ENCODE results near the gene RUNDC3A. TPM values are rescaled to one million over a fixed set of nuclear protein-coding genes. Genes with fewer than 3 reads are reported as not detected.
A peak's percentile ranks its signal among the peaks of the same experiment; 100 is the strongest.

RUNDC3A gene
- total RNA-seq, result under 1 TPM in 1 of 2 experiments, not detected in 1; 0.17 TPM

DNA sequence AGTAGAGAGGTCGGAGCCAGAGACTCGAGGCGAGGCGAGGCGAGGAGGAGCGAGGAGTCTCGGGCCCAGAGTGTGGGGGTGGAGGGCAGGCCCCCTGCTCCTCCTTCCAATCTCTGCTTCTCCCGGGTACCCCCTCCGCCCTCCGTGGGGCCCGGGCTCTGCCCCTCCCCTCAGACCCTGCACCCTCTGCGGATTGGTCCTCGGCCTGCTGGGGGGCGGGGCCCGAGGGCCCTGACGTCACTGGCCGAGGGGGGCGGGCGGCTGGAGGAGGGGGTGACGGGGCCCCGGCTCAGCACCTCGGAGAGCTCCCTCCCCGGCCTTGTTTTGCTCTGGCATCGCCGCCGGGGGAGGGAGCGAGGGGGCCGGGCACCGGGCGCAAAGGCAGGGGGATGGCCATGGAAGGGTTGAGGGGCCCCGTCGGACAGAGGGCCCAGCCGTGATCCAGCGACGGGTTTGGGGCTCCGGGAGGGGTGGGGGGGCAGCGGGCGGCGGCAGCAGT, at the start of gene RUNDC3A:
Gene RUNDC3A (plus strand): TSS at position 282 of the 499 bp plus-strand sequence. CDS start 232 bp downstream, outside the sequence.
- no peaks in the 10 kb centered on the region for H3K9me3 Mint-ChIP-seq
- no peak within 1 kb of the TSS for H3K27ac Mint-ChIP-seq
- CTCF ChIA-PET, result interaction anchor here (0.9 to 2.5 kb wide), 3 partner anchors 22 to 98 kb away, joined by 3 to 7 read pairs (median 4); no protein-coding TSS in a partner anchor
- intact Hi-C loops (cut with micrococcal nuclease), result no loop called here
- no peaks in the 10 kb centered on the region for H3K36me3 Mint-ChIP-seq (ENCODE audit: low read depth)
- peaks cover 19% of the 10 kb centered on the region for H3K27me3 Mint-ChIP-seq (ENCODE audit: low read depth)
- peak; percentile 84 for DNase-seq
- H3K4me3 Mint-ChIP-seq, result peak within 1 kb of the TSS; percentile 21
- H3K4me1 Mint-ChIP-seq (ENCODE audit: low read depth), result peaks cover 19% of the 10 kb centered on the region

DNA sequence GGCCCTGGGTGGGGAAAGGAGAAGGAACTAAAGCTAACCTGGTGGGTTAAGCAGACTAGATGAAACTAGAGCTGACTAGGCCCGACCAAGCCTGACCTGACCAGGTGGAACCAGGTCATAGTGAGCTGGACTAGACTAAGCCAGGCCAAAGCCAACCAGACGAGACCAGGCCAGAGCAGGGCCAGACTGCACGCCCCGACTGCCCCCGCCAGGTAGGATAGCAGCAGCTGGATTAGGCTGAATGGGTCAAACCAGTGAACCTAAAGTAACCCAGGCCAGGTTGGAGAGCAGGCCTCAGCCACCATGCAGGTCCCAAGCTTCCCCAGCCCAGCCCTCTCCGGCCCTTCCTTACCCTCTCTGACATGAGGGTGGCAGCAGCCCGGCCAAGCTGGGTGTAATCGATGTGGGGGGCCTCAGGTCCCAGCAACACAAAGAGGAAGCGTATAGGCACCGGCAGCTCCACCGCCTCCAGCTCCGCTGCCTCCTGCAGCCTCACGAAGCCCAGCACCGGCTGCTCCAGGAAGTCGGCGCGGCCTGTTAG, 49.5 kb upstream of the RUNDC3A start:
- CTCF ChIA-PET, result interaction anchor here (0.5 to 0.9 kb wide), 3 partner anchors 14 to 380 kb away, joined by 3 to 5 read pairs (median 4); no protein-coding TSS in a partner anchor
- H3K27me3 Mint-ChIP-seq (ENCODE audit: low read depth), result no peaks in the 10 kb centered on the region
- H3K4me1 Mint-ChIP-seq (ENCODE audit: low read depth), result no peaks in the 10 kb centered on the region
- H3K36me3 Mint-ChIP-seq (ENCODE audit: low read depth), result no peaks in the 10 kb centered on the region
- intact Hi-C loops (cut with micrococcal nuclease), result no loop called here
- H3K4me3 Mint-ChIP-seq, result no peak overlapping the region
- no peak for DNase-seq
- H3K27ac Mint-ChIP-seq, result no peak overlapping the region
- no peaks in the 10 kb centered on the region for H3K9me3 Mint-ChIP-seq

DNA sequence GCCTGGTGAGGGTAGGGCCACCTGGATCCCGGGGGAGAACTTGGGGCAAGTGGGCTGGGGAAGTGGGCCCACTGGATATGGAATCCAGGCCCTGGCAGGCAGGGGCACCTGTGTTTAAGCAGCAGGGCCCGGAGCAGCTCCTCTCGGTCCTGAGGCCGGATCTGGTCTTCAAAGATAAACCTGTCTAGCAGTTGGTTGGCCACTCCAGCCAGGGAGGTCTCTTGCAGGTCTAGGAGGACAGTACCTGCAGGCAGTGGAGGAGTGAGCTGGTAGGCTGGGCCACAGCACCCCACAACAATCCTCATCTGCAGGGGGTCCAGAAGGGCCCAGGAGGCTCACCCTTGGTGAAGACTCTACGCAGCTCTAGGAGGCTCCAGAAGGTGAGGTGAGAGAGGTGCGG, 48.1 kb upstream of the RUNDC3A start:
- CTCF ChIA-PET, result no interaction called here
- intact Hi-C loops (cut with micrococcal nuclease), result no loop called here

DNA sequence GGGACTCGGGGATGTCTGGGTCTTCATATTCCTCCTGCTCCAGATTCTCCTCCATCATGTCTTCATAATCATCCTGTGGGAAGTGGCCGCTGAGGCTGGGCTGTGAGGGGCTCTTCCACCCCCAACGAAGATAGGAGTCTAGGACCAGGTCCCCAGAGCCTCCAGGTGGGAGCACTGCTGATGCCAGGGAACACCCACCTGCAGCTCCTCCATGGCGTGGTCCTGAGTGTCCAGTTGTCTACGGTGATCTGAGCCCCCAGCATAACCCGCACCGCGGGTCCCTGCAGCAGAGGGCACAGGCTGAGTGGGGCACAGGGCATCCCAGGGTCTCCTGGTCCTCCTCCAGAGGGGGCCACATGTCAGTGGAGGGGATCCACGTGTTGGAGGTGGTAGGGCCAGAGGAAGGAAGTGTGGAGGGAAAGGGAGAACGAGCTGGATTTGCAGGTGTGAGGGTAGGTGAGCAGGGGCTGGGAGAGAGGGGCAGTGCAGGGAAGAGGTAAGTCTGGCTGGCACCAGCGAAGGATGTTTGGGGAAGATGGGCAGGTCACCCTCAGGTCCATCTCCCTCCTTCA, 45.7 kb upstream of the RUNDC3A start:
- intact Hi-C loops (cut with micrococcal nuclease), result no loop called here
- CTCF ChIA-PET, result no interaction called here
- no peak overlapping the region for H3K4me3 Mint-ChIP-seq
- H3K36me3 Mint-ChIP-seq (ENCODE audit: low read depth), result no peaks in the 10 kb centered on the region
- DNase-seq, result no peak
- no peaks in the 10 kb centered on the region for H3K27me3 Mint-ChIP-seq (ENCODE audit: low read depth)
- H3K27ac Mint-ChIP-seq, result no peak overlapping the region
- no peaks in the 10 kb centered on the region for H3K9me3 Mint-ChIP-seq
- no peaks in the 10 kb centered on the region for H3K4me1 Mint-ChIP-seq (ENCODE audit: low read depth)

More for the DNA sequence above, 48.1 kb upstream of the RUNDC3A start:
- Mint-ChIP-seq H3K4me1 (ENCODE audit: low read depth) (no peaks in the 10 kb centered on the region), H3K9me3 (no peaks in the 10 kb centered on the region), H3K27me3 (ENCODE audit: low read depth) (no peaks in the 10 kb centered on the region), H3K4me3 (no peak overlapping the region), H3K27ac (no peak overlapping the region), H3K36me3 (ENCODE audit: low read depth) (no peaks in the 10 kb centered on the region)
- DNase-seq, result no peak

DNA sequence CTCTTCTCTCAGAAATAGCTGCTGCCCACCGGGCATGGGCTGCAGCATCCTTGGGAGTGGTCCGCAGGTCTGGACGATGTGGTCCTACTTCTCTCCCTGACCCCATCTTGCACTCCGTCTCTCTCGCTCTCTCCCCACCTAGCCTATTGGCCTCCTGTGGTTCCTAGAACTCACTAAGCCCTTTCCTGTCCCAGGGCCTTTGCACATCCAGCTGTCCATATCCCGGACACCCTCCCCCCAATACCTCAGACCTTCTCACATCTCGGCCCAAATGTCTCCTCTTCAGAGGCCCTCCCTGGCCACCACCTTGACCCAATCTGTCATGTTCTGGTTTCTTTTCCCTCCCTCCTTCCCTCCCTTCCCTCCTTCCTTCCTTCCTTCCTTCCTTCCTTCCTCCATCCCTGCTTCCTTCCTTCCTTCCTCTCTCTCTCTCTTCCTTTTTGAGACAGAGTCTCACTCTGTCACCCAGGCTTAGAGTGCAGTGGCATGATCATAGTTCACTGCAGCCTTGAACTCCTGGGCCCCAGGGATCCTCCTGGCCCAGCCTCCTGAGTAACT, 45.0 kb upstream of the RUNDC3A start:
- Mint-ChIP-seq H3K9me3 (no peaks in the 10 kb centered on the region), H3K27me3 (ENCODE audit: low read depth) (no peaks in the 10 kb centered on the region), H3K36me3 (ENCODE audit: low read depth) (no peaks in the 10 kb centered on the region), H3K27ac (no peak overlapping the region), H3K4me3 (no peak overlapping the region), H3K4me1 (ENCODE audit: low read depth) (no peaks in the 10 kb centered on the region)
- DNase-seq, result no peak
- intact Hi-C loops (cut with micrococcal nuclease), result no loop called here
- CTCF ChIA-PET, result no interaction called here

DNA sequence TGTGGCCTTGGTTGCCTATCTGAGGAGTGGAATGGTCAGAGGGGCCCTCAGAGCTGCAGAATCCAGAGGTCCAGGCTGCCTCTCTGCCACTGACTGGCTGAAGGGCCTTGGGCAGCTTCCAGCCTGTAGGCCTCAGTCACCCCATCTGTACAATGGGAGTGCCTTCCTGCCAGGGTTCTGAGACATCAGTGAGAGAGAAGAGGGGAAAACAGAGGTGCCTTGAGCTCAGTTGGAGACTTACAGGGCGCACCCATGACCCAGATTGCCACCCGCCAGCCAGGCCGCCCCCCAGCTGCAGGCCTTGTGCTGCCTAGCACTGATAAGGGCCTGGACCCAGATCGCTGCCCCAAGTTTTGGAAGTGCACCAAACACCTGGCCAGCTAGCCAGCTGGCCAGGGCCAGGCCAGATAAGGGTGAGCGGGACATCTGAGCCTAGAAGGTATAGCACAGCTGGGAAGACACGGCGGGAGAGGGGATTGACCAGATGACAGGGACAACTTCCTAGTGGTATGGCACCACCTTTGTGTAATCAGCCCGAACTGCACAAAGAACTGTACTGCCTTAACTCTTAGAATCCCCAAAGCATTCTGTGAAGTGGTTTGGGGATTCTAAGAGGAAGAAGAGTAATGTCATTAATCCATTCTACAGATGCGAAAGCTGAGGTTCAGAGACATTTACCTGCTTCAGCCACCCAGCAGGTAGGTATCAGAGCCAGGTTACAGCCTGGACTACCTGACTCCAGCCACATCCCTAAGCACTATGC, 41.8 kb upstream of the RUNDC3A start:
- H3K9me3 Mint-ChIP-seq, result no peaks in the 10 kb centered on the region
- H3K4me3 Mint-ChIP-seq, result no peak overlapping the region
- no peak for DNase-seq
- H3K27me3 Mint-ChIP-seq (ENCODE audit: low read depth), result no peaks in the 10 kb centered on the region
- H3K4me1 Mint-ChIP-seq (ENCODE audit: low read depth), result no peaks in the 10 kb centered on the region
- CTCF ChIA-PET, result interaction anchor here (0.7 kb wide), 1 partner anchor 62 kb away, joined by 3 read pairs; no protein-coding TSS in a partner anchor
- intact Hi-C loops (cut with micrococcal nuclease), result no loop called here
- H3K27ac Mint-ChIP-seq, result no peak overlapping the region
- no peaks in the 10 kb centered on the region for H3K36me3 Mint-ChIP-seq (ENCODE audit: low read depth)

DNA sequence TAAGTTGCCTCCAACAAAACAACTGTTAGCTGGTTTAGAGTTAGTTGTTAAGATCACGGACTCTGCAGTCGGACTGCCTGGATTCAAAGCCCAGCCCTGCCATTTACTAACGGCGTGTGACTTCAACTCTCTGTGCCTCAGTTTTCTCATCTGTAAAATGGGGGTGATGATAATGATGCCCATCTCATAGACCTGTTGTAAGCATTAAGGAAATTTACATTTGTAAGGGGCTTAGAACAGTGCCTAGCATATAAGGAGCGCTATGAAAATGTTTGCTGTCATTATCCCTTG, 41.3 kb upstream of the RUNDC3A start:
- no peaks in the 10 kb centered on the region for H3K36me3 Mint-ChIP-seq (ENCODE audit: low read depth)
- H3K27me3 Mint-ChIP-seq (ENCODE audit: low read depth), result no peaks in the 10 kb centered on the region
- CTCF ChIA-PET, result no interaction called here
- H3K4me1 Mint-ChIP-seq (ENCODE audit: low read depth), result no peaks in the 10 kb centered on the region
- no peaks in the 10 kb centered on the region for H3K9me3 Mint-ChIP-seq
- H3K4me3 Mint-ChIP-seq, result no peak overlapping the region
- intact Hi-C loops (cut with micrococcal nuclease), result no loop called here
- no peak overlapping the region for H3K27ac Mint-ChIP-seq
- DNase-seq, result no peak

DNA sequence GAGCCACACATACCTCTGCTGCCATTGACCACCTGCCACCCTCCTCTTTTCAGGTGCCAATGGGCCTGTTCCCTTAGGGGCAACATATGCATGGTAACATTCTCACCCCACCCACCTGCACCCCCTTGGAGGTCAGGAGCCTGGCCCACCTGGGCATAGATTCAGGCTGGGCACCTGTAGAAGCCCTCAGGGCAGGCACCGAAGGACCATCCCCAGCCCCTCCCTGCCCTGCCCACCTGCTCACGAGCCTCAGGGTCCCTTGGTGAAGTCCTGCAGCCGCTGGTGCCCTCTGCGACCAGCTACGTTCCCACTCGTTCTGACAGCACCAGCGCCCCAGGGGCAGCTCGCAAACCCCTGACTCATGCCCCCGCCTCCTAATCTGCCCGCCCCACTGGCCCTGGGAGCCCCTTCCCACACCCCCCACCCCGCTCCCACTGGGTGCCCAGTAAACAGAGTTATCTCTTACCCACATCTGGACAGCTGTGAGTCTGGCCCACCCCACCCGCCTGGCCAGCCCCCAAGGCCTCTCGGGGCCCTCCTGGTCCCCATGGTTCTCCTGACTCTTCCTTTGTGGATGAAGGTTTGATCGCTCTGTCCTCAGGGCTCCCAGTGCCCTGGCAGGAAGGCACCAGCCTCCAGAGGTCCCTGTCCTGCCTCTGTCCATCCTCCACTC, 40.4 kb upstream of the RUNDC3A start, which contains the start of gene SLC4A1:
Gene SLC4A1 (minus strand): TSS at position 318 of the 673 bp plus-strand sequence. CDS start 5,269 bp downstream, outside the sequence.
- intact Hi-C loops (cut with micrococcal nuclease), result no loop called here

DNA sequence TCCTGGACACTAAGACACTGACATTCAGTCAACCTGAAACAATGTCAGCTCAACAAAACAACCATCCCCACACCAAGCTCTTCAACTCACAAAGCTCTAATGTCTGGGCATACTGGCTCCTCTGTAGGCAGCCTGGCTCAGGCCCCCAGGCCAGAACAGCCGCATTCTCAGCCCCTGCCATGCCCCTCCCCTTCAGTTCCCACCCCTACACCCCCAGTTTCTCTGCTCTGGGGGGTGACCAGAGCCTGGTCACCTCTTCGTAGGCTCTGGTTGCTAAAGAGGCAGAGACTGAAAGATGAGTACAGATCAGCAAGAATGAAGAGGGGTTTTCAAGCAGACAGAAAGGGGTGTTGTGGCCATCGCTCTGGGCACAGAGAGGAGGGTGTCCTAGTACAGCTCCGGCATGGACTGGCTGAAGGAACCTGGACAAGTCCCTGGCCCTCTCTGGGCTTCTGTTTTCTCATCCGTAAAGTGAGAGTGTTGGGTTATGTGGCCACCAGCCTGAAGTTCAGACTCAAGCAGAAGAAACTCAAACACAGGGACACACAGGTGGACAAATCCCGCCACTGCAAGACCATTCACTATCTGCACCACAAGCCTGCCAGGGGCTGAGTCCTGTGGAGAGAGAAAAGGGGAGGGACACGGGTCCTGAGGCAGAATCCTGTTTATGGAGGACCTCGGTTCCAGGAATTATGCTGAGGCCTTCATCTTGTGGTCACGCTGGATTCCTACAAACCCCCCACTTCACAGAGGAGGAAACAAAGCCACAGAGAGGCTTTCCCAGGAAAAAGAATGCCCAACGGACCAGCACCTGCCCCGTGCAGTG, 39.5 kb upstream of the RUNDC3A start:
- H3K36me3 Mint-ChIP-seq (ENCODE audit: low read depth), result no peaks in the 10 kb centered on the region
- no peak overlapping the region for H3K4me3 Mint-ChIP-seq
- CTCF ChIA-PET, result no interaction called here
- no peaks in the 10 kb centered on the region for H3K27me3 Mint-ChIP-seq (ENCODE audit: low read depth)
- intact Hi-C loops (cut with micrococcal nuclease), result no loop called here
- no peak for DNase-seq
- H3K9me3 Mint-ChIP-seq, result no peaks in the 10 kb centered on the region
- H3K4me1 Mint-ChIP-seq (ENCODE audit: low read depth), result no peaks in the 10 kb centered on the region
- H3K27ac Mint-ChIP-seq, result no peak overlapping the region

More for the DNA sequence above, 40.4 kb upstream of the RUNDC3A start, which contains the start of gene SLC4A1:
- no peaks in the 10 kb centered on the region for H3K4me1 Mint-ChIP-seq (ENCODE audit: low read depth)
- DNase-seq, result no peak
- H3K9me3 Mint-ChIP-seq, result no peaks in the 10 kb centered on the region
- CTCF ChIA-PET, result interaction anchor here (0.6 kb wide), 1 partner anchor 27 kb away, joined by 3 read pairs; no protein-coding TSS in a partner anchor
- no peak within 1 kb of the TSS for H3K27ac Mint-ChIP-seq
- no peak within 1 kb of the TSS for H3K4me3 Mint-ChIP-seq
- H3K27me3 Mint-ChIP-seq (ENCODE audit: low read depth), result no peaks in the 10 kb centered on the region
- no peaks in the 10 kb centered on the region for H3K36me3 Mint-ChIP-seq (ENCODE audit: low read depth)

DNA sequence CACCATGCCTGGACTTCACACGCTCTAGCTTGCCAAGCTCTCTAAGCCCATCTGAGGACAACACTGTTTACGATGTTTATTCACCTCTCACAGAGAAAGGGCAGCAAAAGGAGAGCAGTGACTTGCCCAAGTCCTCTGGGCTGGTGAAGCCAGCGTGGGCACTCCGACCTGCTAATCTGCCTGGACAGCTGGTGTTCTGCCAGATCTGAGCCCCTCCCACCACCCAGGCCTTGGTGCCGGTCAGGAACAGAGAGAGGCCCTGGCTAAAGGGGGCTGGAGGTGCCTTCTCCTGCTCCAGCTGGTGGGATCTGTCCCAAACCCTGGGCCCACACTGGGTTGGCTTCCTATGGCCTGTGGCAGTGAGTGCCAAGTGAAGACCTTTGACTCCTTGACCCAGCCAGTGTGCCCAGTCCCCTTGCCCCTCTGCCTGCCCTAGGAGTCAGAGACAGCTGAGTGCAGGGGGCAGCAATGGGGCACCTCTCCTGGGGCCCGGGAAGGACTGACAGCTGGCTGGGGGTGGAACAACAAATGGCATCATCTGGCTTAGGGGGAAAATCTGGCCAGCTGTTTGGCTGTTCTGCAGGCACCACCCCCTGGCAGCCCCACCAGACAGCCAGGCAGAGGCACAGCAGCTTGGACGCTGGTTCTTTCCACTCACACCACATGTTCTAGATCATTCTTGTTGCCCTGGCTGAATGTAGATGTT, 38.7 kb upstream of the RUNDC3A start:
- Mint-ChIP-seq H3K36me3 (ENCODE audit: low read depth) (no peaks in the 10 kb centered on the region), H3K4me1 (ENCODE audit: low read depth) (no peaks in the 10 kb centered on the region), H3K27me3 (ENCODE audit: low read depth) (no peaks in the 10 kb centered on the region), H3K27ac (no peak overlapping the region), H3K4me3 (no peak overlapping the region), H3K9me3 (no peaks in the 10 kb centered on the region)
- intact Hi-C loops (cut with micrococcal nuclease), result no loop called here
- CTCF ChIA-PET, result no interaction called here
- DNase-seq, result no peak

DNA sequence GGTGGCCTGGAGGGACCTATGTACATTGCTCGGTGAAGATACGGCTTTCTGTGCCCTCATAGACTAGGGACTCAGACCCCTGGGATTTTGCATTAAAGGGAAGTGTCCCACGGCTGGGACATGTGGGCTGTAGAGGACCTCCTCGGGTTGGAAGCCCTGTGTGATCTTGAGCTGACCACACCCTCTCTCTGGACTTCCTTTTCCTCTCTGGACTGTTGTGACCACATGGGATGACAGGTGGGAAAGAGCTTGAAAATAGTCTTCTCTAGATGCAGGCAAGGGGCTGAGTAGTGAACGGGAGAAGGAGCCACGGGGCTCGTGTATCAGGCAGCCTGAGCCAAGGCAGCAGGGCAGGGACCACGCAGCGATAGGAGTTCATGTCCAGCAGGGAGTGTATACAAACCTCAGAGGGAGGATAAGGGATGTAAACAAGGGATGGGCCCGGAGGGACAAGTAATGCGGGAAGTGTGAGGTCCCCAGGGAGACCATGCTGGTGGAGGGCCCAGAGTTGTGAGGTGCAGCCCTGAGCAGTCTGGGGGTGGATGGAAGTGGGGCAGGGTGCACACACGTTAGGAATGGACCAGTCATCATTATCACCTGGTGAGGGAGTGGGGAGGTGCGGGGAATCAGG, 36.0 kb upstream of the RUNDC3A start:
- H3K4me3 Mint-ChIP-seq, result no peak overlapping the region
- H3K36me3 Mint-ChIP-seq (ENCODE audit: low read depth), result no peaks in the 10 kb centered on the region
- H3K9me3 Mint-ChIP-seq, result no peaks in the 10 kb centered on the region
- H3K27me3 Mint-ChIP-seq (ENCODE audit: low read depth), result no peaks in the 10 kb centered on the region
- CTCF ChIA-PET, result interaction anchor here (0.7 kb wide), 1 partner anchor 14 kb away, joined by 4 read pairs; no protein-coding TSS in a partner anchor
- no peaks in the 10 kb centered on the region for H3K4me1 Mint-ChIP-seq (ENCODE audit: low read depth)
- intact Hi-C loops (cut with micrococcal nuclease), result no loop called here
- no peak for DNase-seq
- no peak overlapping the region for H3K27ac Mint-ChIP-seq
